Inferior parietal cortex (tissue), 1 donor: Measurements from ENCODE around the gene MCTP1.

Experiments
- DNase-seq: peaks from one replicate; pipeline ENCODE4 v3.0.0-alpha.2; 2016; ENCODE audit errors: extremely low spot score

The MCTP1 gene

DNA sequence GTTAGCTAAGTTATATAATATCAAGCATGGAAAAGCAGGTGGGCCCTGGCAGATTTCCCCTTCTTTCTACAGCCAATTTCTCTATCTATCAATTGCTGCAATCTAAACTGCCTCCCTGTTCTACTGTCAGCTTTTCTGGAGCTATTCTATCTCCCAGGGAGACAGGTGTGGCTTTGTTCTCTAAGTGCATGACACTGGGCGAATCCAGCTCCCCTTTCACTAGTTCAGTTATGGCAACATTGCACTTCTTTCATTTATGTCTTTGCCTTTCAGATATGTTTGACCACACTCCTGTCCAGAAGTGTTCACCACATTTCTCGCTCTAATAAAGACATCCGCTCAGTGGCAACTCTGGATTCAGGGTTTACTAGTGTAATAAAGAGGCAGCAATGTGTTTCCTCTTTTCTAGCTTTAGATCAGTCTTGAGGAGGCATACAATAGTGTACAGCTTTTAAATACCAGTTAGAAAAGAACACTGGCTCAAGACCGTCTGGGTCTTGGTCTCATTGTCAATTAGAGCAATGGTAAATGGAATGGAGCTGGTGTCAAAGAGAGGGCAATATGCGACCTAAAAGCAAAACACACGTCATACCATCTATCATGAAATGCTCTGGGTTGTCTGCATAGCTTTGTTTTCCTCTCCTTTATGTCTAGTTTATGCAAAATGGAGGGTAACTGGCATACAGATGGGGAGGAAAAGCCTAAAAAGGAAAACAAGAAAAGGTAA, 469.4 kb downstream of the MCTP1 start:
- no peak for DNase-seq

DNA sequence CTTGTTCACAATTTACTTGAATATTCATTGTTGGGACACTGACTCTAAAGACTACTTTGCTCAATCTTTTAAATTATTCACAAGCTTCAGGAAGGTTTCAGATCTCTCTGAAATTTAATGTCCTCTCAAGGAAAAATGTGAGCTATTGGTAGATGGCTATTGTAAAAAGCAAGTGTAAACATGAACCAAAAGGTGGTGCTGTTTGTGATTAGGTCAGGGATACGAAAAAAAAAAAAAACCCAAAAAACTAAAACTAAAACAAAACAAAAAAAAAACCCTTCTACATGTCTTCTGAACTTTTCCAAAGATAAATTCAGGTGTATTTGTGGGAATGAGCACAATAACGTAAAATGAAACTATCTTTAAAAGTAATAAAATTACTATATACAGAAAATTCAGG, 472.7 kb downstream of the MCTP1 start:
- DNase-seq = no peak

DNA sequence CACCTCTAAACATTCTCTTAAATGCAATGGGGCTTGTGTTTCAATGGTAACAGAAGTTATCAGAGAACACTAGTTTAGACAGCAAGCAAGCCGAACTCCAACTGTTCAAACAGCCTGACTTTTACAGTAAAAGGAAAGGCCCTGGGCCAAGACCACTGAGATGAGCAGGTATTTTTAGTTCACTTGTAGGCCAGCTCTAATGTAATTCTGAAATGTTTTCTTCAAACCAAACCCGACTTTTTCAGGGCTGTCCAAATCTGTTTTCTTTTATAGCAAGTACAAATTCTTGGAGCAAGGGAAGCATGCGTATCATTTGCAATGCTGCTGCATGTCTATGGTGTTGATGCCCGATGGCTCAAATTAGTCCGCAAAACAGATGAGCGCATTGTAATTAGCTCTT, 473.6 kb downstream of the MCTP1 start:
- no peak for DNase-seq

DNA sequence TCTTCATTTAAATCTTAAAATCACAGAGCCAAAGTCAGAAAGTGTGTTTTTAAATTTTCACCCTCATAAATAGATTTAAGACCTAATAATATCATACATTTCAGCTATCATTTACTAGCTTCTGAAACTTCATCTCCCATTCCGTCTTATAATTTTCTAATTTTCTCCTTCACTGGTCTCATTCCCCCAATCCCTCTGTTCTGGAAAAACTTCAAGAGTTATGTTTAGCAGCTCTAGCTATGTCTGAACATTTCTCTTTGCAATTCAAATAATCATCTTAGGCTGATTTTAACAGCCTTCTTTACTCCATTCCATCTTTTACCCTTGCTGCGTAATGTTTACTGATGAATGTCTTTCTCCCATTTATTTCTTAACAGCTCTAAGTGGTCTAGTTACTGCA, 474.0 kb downstream of the MCTP1 start:
- no peak for DNase-seq

DNA sequence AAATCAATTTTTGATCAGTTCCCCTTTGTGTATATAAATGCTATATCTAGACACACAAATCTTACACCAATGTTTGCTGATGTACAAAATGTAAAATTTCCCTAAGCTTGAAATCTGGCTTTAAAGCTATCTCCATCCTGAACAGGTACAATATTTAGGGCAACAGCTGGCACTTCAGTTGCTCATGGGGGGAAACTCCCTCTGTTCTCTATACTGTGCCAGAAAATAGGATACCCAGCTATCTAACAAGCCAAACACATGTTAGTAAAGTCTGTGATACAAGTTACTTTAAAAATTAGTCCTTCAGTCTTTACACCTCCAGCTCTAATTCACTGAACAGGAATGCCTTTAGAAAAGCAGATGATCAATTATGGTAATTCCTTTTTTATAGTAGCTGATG, 474.6 kb downstream of the MCTP1 start:
- DNase-seq = no peak

DNA sequence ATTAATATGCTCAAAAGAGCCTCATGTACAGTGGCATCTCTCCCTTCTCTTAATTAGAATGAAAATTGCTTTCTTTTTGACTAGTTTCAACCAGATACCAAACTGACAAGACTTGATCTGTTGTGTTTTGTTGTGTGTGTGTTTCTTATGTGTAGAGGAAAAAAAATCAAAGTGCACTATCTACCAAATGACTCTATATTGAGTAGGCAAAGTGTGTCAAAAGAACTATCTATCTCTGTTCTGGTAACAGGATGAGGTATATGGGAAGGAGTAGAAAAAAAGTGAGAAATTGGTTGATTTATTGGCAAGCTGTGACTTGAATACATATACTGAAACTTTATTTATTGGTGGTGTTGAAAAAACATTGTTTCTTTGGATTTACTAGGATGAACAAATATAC, 476.4 kb downstream of the MCTP1 start:
- DNase-seq = no peak

DNA sequence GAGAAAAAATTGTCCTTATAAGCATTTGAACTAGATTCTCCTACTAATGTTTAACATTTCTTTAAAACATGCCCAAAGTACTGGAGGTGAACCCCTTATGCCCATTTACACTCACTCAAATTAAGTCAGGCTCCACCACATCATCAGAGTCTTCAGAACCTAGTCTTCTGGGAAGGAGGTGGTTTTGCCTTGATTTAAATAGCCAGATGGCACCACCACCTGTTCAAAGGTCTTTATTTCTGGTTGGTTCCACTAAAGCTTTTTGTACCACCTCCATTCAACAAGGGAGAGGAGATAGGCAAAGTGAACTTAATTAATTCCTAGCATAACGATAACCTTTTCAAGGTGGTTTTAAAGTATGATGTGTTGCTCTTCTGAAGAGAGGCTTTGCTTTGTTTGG, 476.9 kb downstream of the MCTP1 start:
- no peak for DNase-seq

DNA sequence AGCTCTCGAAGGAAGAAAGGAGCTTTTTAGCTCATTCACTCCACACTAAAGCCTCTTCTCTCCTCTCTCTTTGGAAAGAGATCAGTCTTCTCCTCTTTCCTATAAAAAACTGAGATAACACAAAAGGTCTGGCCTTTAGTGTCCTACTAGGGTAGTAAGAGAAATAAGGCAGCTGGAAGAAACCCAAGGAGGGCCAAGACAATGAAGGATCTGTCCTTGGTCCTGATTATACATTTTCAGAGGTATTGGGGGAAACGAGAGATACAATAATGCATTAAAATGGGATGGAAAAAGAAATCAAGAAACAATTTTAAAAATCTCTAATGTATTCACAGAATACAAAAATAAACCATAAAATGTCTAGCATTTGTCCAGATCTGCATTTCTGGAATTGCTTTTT, 482.4 kb downstream of the MCTP1 start:
- no peak for DNase-seq

DNA sequence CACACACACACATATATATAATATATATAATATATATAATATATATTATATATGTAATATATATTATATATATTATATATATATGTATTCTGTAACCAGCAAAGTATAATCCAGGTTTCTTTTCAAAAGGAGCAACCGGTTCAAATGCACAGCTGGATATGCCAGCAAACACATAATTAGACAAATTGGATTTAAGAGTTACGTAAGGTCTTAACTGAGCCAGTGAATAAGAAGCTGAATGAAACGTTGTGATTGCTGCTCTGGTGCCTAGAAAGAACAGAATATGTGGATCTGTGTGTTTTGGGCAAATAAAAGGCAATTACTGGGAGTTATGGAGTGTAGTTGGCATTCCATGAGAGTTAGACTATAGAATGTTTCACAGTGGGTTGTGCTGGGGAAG, 488.3 kb downstream of the MCTP1 start:
- no peak for DNase-seq

DNA sequence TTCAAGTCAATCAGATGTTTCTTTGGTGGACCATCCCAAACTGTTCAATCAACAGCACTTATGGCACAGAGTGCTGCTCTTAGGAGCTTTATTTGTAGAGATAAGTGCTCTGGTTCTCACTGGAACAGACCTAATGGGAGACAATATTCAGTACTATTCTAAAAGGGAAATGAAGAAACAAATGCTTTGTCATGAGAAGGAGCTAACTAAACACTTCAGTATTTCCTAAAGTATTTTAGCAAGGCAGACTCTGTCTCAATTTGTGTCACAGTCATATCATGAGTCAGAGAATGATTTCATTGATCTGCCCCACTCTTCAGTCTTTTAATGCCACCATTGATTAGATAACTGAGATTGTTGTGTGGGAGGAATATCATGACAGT, 491.1 kb downstream of the MCTP1 start:
- no peak for DNase-seq

DNA sequence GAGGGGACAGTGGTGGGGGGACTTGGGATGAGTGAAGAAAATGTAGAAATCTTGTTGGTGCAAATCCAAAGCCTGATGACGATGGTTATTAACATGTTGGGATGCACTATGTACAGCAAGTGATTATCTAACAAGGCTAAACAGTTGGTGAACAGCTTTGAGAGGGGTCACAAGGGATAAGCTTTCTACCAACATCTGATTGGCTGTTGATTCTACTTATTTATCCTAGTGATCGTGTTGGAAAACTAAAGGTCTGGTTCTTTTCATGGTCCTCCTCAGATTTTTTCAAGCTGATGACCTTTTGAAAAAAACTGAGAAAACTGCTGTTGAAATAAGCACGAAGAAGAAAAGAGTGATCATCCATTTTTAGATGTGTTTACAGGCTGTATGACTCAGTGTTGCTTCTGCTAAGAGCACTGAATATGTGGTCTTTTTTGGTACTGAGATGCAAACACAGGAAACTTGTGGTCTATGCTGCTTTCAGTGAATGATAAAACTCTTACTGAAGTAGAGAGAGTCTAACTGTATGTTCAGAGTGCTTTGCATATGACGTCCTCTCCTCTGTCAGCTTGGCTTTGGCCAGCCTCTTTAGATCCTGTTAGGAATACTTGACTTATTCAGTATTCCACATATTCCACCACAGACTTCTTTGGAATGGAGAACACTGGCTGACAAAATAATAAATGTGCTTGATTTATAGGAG, 491.6 kb downstream of the MCTP1 start:
- DNase-seq = peak; percentile 29

DNA sequence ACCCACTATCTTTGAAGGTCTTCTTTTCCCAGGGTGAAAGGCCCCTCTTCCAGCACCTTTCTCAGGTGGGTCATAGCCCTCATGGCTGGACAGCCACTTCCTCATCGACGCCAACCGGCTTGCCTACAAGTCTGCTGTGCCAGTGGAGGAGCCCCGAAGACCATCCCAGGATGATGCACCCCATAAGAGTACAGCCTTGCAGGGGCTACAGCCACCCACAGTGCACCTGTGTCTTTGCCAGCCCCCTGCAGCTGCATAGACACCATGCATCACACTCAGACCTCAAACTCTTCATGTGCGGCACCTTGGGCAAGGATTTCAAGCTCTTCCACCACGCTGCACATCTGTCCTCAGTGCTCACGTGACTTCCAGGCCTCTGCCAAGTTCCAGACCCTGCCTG, 493.1 kb downstream of the MCTP1 start:
- no peak for DNase-seq

DNA sequence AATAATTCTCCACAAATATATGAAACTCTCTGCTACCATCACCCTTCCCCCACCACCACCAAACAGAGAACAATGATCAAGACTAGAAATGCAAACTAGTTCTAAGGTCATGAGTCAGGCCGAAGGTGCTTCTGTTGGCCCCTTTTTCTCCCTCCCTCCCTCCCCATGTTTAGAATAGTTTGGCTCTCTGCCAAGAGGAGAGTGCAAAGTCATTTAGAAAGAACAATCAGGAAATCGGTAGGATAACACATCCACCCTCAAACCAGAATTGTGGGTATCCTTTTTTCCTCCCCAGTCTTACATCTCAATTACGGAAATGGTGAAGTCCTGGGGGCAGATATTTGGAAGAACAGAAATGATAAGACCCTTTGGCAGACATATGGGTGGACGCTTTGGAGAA, 496.4 kb downstream of the MCTP1 start:
- DNase-seq = no peak

DNA sequence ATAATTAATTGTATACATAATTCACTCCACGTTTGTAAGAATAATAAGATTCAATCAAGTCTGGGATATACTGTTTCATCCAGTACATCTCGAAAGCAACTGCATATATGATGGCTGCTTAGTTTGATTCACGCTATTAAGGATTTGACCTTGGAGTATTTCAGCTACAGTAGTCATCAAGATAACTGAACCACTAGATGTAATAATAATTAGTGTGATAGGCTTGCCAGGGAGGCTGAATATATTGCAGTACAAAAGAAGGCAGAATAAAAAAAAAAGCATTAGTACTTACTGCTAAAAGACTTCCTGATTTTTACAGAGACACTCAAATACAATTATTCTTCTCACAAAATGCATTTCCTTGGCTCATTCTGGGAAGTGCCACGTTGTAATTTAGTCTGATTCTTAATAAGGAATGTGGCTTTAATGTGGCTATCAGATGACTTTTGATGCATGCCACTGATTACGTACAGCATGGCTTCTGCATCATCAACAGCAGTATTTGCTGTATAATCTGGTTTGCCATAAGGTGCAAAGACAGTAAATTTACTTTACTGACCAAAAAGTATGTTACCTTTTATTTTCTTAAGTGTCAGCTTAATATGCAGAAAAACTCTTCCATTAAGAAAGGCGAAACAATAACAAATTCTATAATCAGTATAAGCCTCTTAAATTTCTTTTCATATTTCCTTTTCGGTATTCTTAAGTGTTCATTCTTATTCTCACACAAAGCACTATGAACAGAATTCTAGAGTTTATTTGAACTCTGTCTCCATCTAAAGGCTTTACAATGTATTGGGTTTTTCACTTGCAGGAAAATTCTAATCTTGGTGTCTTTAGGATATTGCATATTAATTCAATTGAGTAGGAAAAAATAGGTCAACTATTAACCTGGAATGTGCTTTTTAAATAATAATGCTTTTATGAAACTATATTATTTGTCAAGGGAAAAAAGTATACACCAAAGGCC, 500.1 kb downstream of the MCTP1 start:
- no peak for DNase-seq

DNA sequence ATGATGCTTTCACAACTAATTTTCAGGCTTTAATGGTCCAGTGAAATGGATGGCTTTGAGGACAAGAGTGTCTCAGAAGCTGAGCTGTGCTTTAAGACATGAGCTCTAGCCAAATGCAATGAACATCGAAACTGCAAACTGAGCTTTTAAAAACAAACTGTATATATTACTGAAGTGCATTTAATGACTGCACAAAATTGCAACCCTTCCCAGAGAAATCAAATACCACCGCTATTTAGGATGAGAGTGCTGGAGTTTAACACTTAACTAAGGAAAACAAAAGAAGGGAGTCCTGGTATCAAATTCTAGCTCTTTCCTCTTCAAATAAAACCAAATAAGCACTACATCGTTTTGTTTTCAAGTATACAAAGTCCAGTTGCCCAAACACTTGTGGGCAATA, 502.5 kb downstream of the MCTP1 start:
- DNase-seq = no peak

DNA sequence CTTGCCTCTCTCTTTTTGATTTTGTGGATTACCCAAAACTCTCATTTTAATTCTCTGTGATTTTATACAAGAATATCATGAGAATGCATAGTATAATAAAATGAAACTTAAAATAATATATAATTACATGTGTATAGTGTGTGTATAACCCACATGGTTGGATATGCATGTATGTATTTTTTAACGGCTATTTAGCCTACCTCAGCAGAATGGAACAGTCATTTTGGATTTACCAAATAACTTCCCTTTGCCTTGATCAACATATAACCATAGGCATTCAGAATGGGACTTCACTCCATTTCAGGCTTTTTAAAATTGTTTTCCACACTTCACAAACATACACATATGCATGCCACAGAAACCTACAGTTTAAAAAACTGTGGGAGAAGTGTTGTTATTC, 505.2 kb downstream of the MCTP1 start:
- no peak for DNase-seq

DNA sequence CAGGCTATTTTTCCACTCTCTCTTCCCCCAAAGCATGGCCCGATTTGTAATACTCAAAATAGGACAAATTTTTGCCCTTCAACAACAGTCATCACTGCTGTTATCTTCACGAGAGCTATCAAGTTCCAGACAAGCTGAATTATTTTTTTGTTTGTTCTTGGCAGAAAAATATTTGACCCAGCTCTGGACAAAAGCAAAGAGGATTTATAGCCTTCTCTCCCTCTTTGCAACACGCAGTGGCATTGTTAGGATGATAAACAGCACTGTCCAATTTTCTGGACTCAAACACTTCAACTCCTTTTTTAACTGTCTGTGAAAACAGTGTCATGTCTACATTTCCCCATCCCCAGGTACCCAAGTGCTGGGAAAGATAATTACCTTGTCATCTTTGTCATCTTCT, 506.2 kb downstream of the MCTP1 start:
- no peak for DNase-seq

DNA sequence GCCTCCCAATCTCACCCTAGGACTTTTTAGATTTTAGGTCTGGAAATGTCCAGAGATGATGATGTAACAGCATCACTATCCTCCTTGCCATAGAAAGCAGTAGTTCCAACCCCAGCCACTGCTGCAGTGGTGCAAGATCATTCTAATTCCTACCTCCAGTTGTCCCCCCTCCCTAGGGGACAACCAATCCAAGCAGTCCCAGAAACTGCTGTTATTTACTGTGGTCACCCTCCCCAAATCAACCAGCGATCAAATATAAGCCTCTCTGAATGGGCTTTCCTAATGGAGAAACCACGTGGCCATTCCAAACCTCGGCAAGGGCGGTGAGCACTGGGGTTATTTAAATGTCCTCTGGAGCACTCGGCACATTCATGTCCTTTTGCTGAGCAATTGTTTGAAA, 506.6 kb downstream of the MCTP1 start:
- no peak for DNase-seq

DNA sequence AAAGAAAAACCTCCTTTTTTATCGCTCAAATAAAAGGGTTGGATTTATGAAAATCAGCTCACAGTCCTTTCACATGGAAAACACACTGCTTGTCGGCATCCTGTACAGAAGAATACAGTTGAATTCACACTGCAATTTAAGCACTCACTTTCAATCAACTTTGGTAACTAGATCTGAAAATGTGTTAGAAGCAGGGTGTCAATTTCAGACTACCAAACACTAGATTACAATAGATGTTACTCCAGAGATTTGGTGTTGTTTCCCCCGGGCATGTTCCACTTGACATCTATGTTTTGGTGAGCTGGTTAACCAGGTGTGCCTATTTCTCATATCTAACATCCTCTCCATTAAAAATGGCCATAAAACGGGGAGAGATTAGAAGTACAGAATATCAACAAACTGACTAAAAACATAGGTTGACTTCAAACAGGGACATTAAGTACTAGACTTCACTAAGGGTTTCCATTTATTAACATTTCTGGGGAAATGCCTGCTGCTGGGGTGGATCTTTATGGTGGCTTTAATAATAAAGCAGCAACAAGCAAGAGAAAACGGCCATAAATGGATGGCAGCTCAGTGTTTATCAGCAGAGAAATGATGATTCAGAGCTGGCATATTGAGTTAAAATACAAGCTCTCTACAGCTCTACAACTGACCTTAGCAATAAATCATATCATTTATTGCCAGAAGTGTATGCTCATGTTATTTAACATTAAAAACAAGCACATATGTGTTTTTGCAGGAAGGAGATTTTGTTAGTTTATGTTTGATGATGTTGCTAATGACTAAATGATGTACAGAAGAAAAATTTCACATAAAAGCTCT, 507.6 kb downstream of the MCTP1 start:
- DNase-seq = no peak

DNA sequence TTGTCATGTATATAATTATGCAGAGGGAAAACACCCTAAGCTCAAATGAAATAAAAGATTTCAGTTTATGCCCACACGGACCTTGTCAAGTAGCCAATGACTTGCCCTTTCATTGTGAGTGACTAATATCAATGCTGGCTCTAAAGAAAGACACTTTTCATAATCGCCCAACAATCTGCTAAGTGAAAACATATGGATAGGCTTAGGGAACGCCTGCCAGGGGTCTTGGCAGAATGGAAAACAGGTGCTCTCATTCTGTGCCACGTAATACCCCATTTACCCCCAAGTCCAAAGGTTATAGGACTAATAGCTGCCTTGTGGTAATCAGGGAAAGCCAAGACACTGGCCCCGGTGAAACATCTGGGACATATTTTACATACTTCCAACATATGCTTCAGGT, 508.7 kb downstream of the MCTP1 start:
- no peak for DNase-seq

DNA sequence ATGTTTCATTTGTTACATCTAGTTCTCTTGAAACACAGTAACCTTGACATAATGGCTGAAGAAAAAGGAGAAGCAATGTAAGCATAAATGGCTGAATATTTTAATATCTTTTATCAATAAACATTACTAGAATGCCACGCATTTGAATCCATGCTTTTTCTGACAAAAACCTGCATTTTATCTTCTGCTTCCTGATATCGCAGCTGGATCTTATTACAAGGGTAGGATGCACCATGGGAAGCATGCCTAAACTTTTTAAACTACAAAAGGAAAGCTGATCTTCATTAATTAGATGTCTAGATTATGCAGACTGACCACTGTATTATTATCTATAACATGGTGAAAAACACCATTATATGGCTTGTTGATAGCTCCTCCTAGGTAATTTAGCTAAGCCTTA, 509.8 kb downstream of the MCTP1 start:
- DNase-seq = no peak

DNA sequence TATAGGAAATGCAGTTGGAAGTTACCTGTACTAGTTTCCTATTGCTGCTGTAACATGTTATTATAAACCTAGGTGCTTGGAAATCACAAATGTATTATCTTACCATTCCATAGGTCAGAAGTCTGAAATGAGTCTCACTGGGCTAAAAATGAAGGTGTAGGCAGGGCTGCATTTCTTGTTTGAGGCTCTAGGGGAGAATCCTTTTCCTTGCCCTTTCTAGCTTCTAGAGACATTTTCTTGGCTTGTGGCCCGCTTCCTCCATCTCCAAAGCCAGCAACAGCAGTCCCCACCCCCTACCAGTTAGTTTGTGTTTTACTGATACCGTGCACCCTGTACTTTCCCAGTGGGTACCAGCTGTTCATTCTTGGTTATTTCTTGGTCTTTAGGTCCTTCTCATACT, 513.2 kb downstream of the MCTP1 start:
- DNase-seq = no peak
